ENCODE results near the gene VTI1A. TPM values are rescaled to one million over a fixed set of nuclear protein-coding genes. Genes with fewer than 3 reads are reported as not detected.

VTI1A gene
- total RNA-seq, 1 experiment from 2014 or later = 44.4 TPM

GRCh38 chr10:112771733-112772132 lies 324.7 kb downstream of the VTI1A start:
- Mint-ChIP-seq H3K4me1 (ENCODE audit: insufficient read depth, unreplicated experiment) (no peaks in the 10 kb centered on the region), H3K9me3 (ENCODE audit: unreplicated experiment) (no peaks in the 10 kb centered on the region), H3K27me3 (ENCODE audit: insufficient read depth, unreplicated experiment) (no peaks in the 10 kb centered on the region), H3K27ac (ENCODE audit: low read depth, unreplicated experiment) (no peak overlapping the region), H3K4me3 (ENCODE audit: unreplicated experiment) (no peak overlapping the region), H3K36me3 (ENCODE audit: insufficient read depth, unreplicated experiment) (no peaks in the 10 kb centered on the region)
- CTCF ChIA-PET = interaction anchor here (0.6 kb wide), 1 partner anchor 212 kb away, joined by 4 read pairs; no protein-coding TSS in a partner anchor
- intact Hi-C loops (cut with micrococcal nuclease) = no loop called here
- POLR2A ChIA-PET = no interaction called here
- DNase-seq (ENCODE audit: unreplicated experiment) = no peak
- no TSS peak for BruUV-seq (replicated peaks)
- TF ChIP-seq CTCF (IDR thresholded peaks at IDR 0.05; ENCODE audit: unreplicated experiment) = no peak

GRCh38 chr10:112773783-112774182 lies 326.8 kb downstream of the VTI1A start:
- Mint-ChIP-seq H3K4me1 (ENCODE audit: insufficient read depth, unreplicated experiment) (no peaks in the 10 kb centered on the region), H3K27me3 (ENCODE audit: insufficient read depth, unreplicated experiment) (no peaks in the 10 kb centered on the region), H3K36me3 (ENCODE audit: insufficient read depth, unreplicated experiment) (no peaks in the 10 kb centered on the region), H3K27ac (ENCODE audit: low read depth, unreplicated experiment) (no peak overlapping the region), H3K9me3 (ENCODE audit: unreplicated experiment) (no peaks in the 10 kb centered on the region), H3K4me3 (ENCODE audit: unreplicated experiment) (no peak overlapping the region)
- ChIA-PET POLR2A (interaction anchor here (0.5 kb wide), 1 partner anchor 138 kb away, joined by 3 read pairs; no protein-coding TSS in a partner anchor), CTCF (interaction anchor here (0.6 kb wide), 1 partner anchor 105 kb away, joined by 4 read pairs; no protein-coding TSS in a partner anchor)
- no peak for DNase-seq (ENCODE audit: unreplicated experiment)
- no TSS peak for BruUV-seq (replicated peaks)
- intact Hi-C loops (cut with micrococcal nuclease) = no loop called here
- no peak for TF ChIP-seq CTCF (IDR thresholded peaks at IDR 0.05; ENCODE audit: unreplicated experiment)

GRCh38 chr10:112774210-112774609 lies 327.2 kb downstream of the VTI1A start:
- no peak for DNase-seq (ENCODE audit: unreplicated experiment)
- no TSS peak for BruUV-seq (replicated peaks)
- intact Hi-C loops (cut with micrococcal nuclease) = no loop called here
- no peaks in the 10 kb centered on the region for H3K27me3 Mint-ChIP-seq (ENCODE audit: insufficient read depth, unreplicated experiment)
- TF ChIP-seq CTCF (IDR thresholded peaks at IDR 0.05; ENCODE audit: unreplicated experiment) = no peak
- no peaks in the 10 kb centered on the region for H3K9me3 Mint-ChIP-seq (ENCODE audit: unreplicated experiment)
- H3K36me3 Mint-ChIP-seq (ENCODE audit: insufficient read depth, unreplicated experiment) = no peaks in the 10 kb centered on the region
- POLR2A ChIA-PET = interaction anchor here (0.5 kb wide), 1 partner anchor 138 kb away, joined by 3 read pairs; no protein-coding TSS in a partner anchor
- H3K4me3 Mint-ChIP-seq (ENCODE audit: unreplicated experiment) = no peak overlapping the region
- CTCF ChIA-PET = interaction anchor here (0.6 kb wide), 1 partner anchor 105 kb away, joined by 4 read pairs; no protein-coding TSS in a partner anchor
- H3K4me1 Mint-ChIP-seq (ENCODE audit: insufficient read depth, unreplicated experiment) = no peaks in the 10 kb centered on the region
- H3K27ac Mint-ChIP-seq (ENCODE audit: low read depth, unreplicated experiment) = no peak overlapping the region

GRCh38 chr10:112774798-112775197 lies 327.8 kb downstream of the VTI1A start:
- ChIA-PET POLR2A (no interaction called here), CTCF (no interaction called here)
- no TSS peak for BruUV-seq (replicated peaks)
- H3K27me3 Mint-ChIP-seq (ENCODE audit: insufficient read depth, unreplicated experiment) = no peaks in the 10 kb centered on the region
- no peaks in the 10 kb centered on the region for H3K4me1 Mint-ChIP-seq (ENCODE audit: insufficient read depth, unreplicated experiment)
- no peak for TF ChIP-seq CTCF (IDR thresholded peaks at IDR 0.05; ENCODE audit: unreplicated experiment)
- intact Hi-C loops (cut with micrococcal nuclease) = no loop called here
- H3K9me3 Mint-ChIP-seq (ENCODE audit: unreplicated experiment) = no peaks in the 10 kb centered on the region
- no peak for DNase-seq (ENCODE audit: unreplicated experiment)
- H3K36me3 Mint-ChIP-seq (ENCODE audit: insufficient read depth, unreplicated experiment) = no peaks in the 10 kb centered on the region
- no peak overlapping the region for H3K4me3 Mint-ChIP-seq (ENCODE audit: unreplicated experiment)
- no peak overlapping the region for H3K27ac Mint-ChIP-seq (ENCODE audit: low read depth, unreplicated experiment)

Data from MCF 10A (cell line).